Measurements from ENCODE around the gene KRTAP23-1.

Gene KRTAP23-1

GRCh38 chr21:30345014-30345413, 3.4 kb downstream of the KRTAP23-1 start:
- DNase-seq, result no peak
- H3K27ac ChIP-seq (ENCODE audit: low read length), result no peak overlapping the region

GRCh38 chr21:30340714-30341573, 7.5 kb downstream of the KRTAP23-1 start:
- H3K36me3 ChIP-seq (replicated peaks; ENCODE audit: insufficient read depth, low read length), result no peaks in the 10 kb centered on the region
- no peaks in the 10 kb centered on the region for H3K9me3 ChIP-seq (replicated peaks; ENCODE audit: insufficient read depth, low read length)
- H3K9me2 ChIP-seq (replicated peaks; ENCODE audit: insufficient read depth, low read length), result no peaks in the 10 kb centered on the region
- no peak overlapping the region for H2AFZ ChIP-seq (ENCODE audit: low read length)
- H3K27ac ChIP-seq (ENCODE audit: low read length), result no peak overlapping the region
- no peak overlapping the region for H3K4me3 ChIP-seq (ENCODE audit: low read length)
- H3K4me1 ChIP-seq (ENCODE audit: low read length), result no peaks in the 10 kb centered on the region
- no peak overlapping the region for H3K4me2 ChIP-seq (ENCODE audit: low read depth, low read length)
- no peak for TF ChIP-seq EZH2phosphoT487 (IDR thresholded peaks at IDR 0.05; ENCODE audit: low read length)
- peak; percentile 89 for TF ChIP-seq CTCF (IDR thresholded peaks at IDR 0.05; ENCODE audit: low read length)
- DNase-seq, result peak; percentile 47
- no peaks in the 10 kb centered on the region for H3K79me2 ChIP-seq (ENCODE audit: low read length)
- no peaks in the 10 kb centered on the region for H4K20me1 ChIP-seq (ENCODE audit: insufficient read depth, low read length)
- H3K27me3 ChIP-seq (replicated peaks; ENCODE audit: insufficient read depth, low read length), result no peaks in the 10 kb centered on the region
- no peaks in the 10 kb centered on the region for H3F3A ChIP-seq (ENCODE audit: insufficient read depth, low read length)
- H3K9ac ChIP-seq (ENCODE audit: low read length), result no peak overlapping the region

More at GRCh38 chr21:30345014-30345413, 3.4 kb downstream of the KRTAP23-1 start:
- Histone ChIP-seq H3K79me2 (ENCODE audit: low read length) (no peaks in the 10 kb centered on the region), H3K4me2 (ENCODE audit: low read depth, low read length) (no peak overlapping the region), H3K4me1 (ENCODE audit: low read length) (no peaks in the 10 kb centered on the region), H3K27me3 (replicated peaks; ENCODE audit: insufficient read depth, low read length) (no peaks in the 10 kb centered on the region), H3K36me3 (replicated peaks; ENCODE audit: insufficient read depth, low read length) (no peaks in the 10 kb centered on the region), H4K20me1 (ENCODE audit: insufficient read depth, low read length) (no peaks in the 10 kb centered on the region), H3K4me3 (ENCODE audit: low read length) (no peak overlapping the region), H3F3A (ENCODE audit: insufficient read depth, low read length) (no peaks in the 10 kb centered on the region), H3K9me3 (replicated peaks; ENCODE audit: insufficient read depth, low read length) (no peaks in the 10 kb centered on the region), H3K9ac (ENCODE audit: low read length) (no peak overlapping the region), H3K9me2 (replicated peaks; ENCODE audit: insufficient read depth, low read length) (no peaks in the 10 kb centered on the region), H2AFZ (ENCODE audit: low read length) (no peak overlapping the region)
- TF ChIP-seq EZH2 (optimal IDR thresholded peaks at IDR 0.05; ENCODE audit: low read depth, low read length) (no peak), CTCF (IDR thresholded peaks at IDR 0.05; ENCODE audit: low read length) (no peak), EZH2phosphoT487 (IDR thresholded peaks at IDR 0.05; ENCODE audit: low read length) (no peak)

GRCh38 chr21:30338717-30339116, 9.7 kb downstream of the KRTAP23-1 start:
- H3K9me3 ChIP-seq (replicated peaks; ENCODE audit: insufficient read depth, low read length), result no peaks in the 10 kb centered on the region
- H3K79me2 ChIP-seq (ENCODE audit: low read length), result no peaks in the 10 kb centered on the region
- H4K20me1 ChIP-seq (ENCODE audit: insufficient read depth, low read length), result no peaks in the 10 kb centered on the region
- H3K27ac ChIP-seq (ENCODE audit: low read length), result no peak overlapping the region
- no peaks in the 10 kb centered on the region for H3K36me3 ChIP-seq (replicated peaks; ENCODE audit: insufficient read depth, low read length)
- no peak overlapping the region for H2AFZ ChIP-seq (ENCODE audit: low read length)
- TF ChIP-seq CTCF (IDR thresholded peaks at IDR 0.05; ENCODE audit: low read length), result no peak
- TF ChIP-seq EZH2phosphoT487 (IDR thresholded peaks at IDR 0.05; ENCODE audit: low read length), result no peak
- TF ChIP-seq EZH2 (optimal IDR thresholded peaks at IDR 0.05; ENCODE audit: low read depth, low read length), result no peak
- H3K4me3 ChIP-seq (ENCODE audit: low read length), result no peak overlapping the region
- H3K9me2 ChIP-seq (replicated peaks; ENCODE audit: insufficient read depth, low read length), result no peaks in the 10 kb centered on the region
- H3K4me1 ChIP-seq (ENCODE audit: low read length), result no peaks in the 10 kb centered on the region
- no peak overlapping the region for H3K9ac ChIP-seq (ENCODE audit: low read length)
- H3F3A ChIP-seq (ENCODE audit: insufficient read depth, low read length), result no peaks in the 10 kb centered on the region
- no peak overlapping the region for H3K4me2 ChIP-seq (ENCODE audit: low read depth, low read length)
- no peak for DNase-seq
- H3K27me3 ChIP-seq (replicated peaks; ENCODE audit: insufficient read depth, low read length), result no peaks in the 10 kb centered on the region
